Activated T-helper 2 cell treated with anti-CD3 and anti-CD28 coated beads, Interferon-gamma antibody, Interleukin-2, Interleukin-4, amounts not matched to agents 10 μg/mL and 5 μg/mL and 100 μg/mL, durations not matched to agents 14 hours and 24 hours and 36 hours (primary cell): ENCODE measurements around the gene POLDIP3. TPM values are rescaled to one million over a fixed set of nuclear protein-coding genes. Genes with fewer than 3 reads are reported as not detected.

Experiments
- DNase-seq: peaks from one replicate; pipeline ENCODE4 v3.0.0; 2021; ENCODE audit warnings: low spot score
- H3K27ac Mint-ChIP-seq: one replicate; pipeline ENCODE4 v1.8.0; 2021; ENCODE audit warnings: mixed read lengths
- H3K27me3 Mint-ChIP-seq: one replicate; pipeline ENCODE4 v1.8.0; 2021; ENCODE audit warnings: low read depth, mixed read lengths
- H3K36me3 Mint-ChIP-seq: one replicate; pipeline ENCODE4 v1.8.0; 2021; ENCODE audit warnings: low read depth, mixed read lengths
- H3K4me1 Mint-ChIP-seq: one replicate; pipeline ENCODE4 v1.8.0; 2021; ENCODE audit warnings: low read depth, mixed read lengths
- H3K4me3 Mint-ChIP-seq: one replicate; pipeline ENCODE4 v1.8.0; 2021; ENCODE audit warnings: low read depth, mild to moderate bottlenecking, moderate library complexity, mixed read lengths
- H3K9me3 Mint-ChIP-seq: one replicate; pipeline ENCODE4 v1.8.0; 2021; ENCODE audit warnings: mixed read lengths
- intact Hi-C: fragments of 100-400 bp; cut with micrococcal nuclease; formaldehyde crosslinking; loops from one replicate; pipeline ENCODE4 v1.15.1; 2023
- total RNA-seq: library from RNA; stranded (reverse); gene quantifications from 2 replicates; pipeline ENCODE4 v1.2.3, GENCODE V29; 2022

Gene POLDIP3
- total RNA-seq = 74.7 and 80.7 TPM in 2 replicates

GRCh38 chr22:42614312-42615091, at the start of gene POLDIP3:
Gene POLDIP3, minus strand, starts transcription at chr22:42614883. Its CDS starts 26 bp downstream, at chr22:42614857.
- Mint-ChIP-seq H3K27ac (peak within 1 kb of the TSS; percentile 99), H3K27me3 (no peaks in the 10 kb centered on the region), H3K9me3 (no peaks in the 10 kb centered on the region), H3K36me3 (peaks cover 40% of the 10 kb centered on the region), H3K4me3 (peak within 1 kb of the TSS; percentile 95), H3K4me1 (peaks cover 35% of the 10 kb centered on the region)
- intact Hi-C loops = loop anchor here (1.0 to 2.0 kb wide), 3 partner anchors 34 to 524 kb away; partner anchors contain the start of genes CYB5R3, NDUFA6 and TTLL1
- peak; percentile 97 for DNase-seq

DNA sequence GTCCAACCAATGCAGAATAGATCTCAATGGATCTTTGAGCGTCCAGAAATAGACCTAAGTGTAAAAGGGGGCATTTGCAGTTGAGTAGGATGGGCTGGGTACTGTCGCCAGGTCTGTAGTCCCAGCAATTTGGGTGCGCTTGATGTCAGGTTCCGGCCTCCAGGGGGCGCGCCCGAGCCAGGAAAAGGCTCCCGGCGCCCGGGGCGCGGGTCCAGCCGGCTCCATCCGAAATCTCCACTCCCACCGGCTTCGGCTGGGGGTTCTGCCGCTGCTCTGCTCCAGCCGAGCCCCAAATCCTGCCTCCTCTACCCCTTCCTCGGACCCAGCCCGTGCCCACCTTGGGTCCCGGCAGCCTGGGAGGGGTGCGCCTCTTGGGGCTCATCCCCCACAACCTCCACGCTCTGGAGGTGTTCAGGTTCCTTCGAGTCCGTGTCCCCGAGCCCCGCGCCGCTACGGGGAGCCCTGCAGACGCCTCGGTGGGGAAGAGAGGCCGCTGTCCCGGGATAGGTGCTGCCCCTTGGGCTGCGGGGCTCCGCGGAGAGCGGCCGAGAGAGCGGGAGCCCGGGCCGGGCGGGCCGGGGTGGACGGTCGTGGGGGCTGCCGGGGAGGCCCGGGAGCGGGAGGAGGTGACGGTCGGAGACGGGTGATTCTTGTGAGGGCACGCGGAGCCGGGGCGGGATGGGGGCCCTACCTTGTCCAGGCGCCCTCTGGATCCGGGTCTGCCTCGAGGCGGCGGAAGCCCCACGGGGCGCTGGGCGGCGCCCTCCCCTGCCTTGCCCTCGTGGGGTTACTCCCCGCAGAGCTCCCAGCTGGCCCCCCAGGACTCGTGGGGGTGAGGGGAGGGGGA, 47.5 kb upstream of the POLDIP3 start:
- Mint-ChIP-seq H3K4me3 (peak overlapping the region; percentile 55), H3K36me3 (no peaks in the 10 kb centered on the region)

DNA sequence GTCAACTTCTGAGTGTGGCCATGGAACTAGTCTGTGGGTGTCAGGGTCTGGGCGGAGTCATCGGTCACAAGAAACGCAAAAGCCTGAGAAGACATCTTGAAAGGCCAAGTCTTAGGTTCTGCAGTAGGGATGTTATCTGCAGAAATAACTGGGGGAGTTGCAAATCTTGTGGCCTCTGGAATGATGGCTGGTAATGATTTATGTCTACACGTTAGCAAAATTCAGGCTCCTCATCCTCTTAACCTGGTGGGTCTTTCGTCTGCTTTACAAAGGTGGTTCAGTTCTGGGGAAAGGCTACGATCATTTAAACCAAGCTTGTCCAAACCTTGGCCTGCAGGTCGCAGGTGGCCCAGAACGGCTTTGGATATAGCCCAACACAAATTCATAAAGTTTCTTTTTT, 41.9 kb upstream of the POLDIP3 start:
- intact Hi-C loops = no loop called here
- H3K27me3 Mint-ChIP-seq = peaks cover 3% of the 10 kb centered on the region
- H3K4me3 Mint-ChIP-seq = no peak overlapping the region
- H3K4me1 Mint-ChIP-seq = no peaks in the 10 kb centered on the region
- no peak for DNase-seq
- H3K9me3 Mint-ChIP-seq = no peaks in the 10 kb centered on the region
- H3K36me3 Mint-ChIP-seq = no peaks in the 10 kb centered on the region
- no peak overlapping the region for H3K27ac Mint-ChIP-seq

More for the DNA sequence above, 47.5 kb upstream of the POLDIP3 start:
- peak; percentile 66 for DNase-seq
- intact Hi-C loops = no loop called here
- Mint-ChIP-seq H3K27ac (no peak overlapping the region), H3K4me1 (no peaks in the 10 kb centered on the region), H3K27me3 (peaks cover 13% of the 10 kb centered on the region), H3K9me3 (no peaks in the 10 kb centered on the region)

DNA sequence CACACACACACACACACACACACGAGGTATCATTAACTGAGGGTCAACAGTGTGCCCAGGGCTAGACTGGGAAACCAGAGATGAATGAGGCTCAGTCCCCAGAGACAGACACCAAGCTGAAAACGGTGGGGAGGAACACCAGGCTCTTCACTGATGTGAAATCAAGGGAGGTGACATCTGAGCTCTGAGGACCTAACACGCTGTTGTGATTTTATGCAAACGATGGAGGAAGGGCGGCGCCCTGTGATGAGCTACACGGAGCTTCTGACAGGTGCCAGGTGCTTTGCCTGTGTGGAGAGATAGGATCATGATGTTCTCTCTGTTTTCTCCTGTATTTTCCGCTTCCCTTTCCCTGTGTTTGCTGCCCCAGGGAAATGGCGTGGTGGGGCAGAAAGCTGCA, 41.0 kb upstream of the POLDIP3 start:
- no peaks in the 10 kb centered on the region for H3K4me1 Mint-ChIP-seq
- H3K27ac Mint-ChIP-seq = no peak overlapping the region
- DNase-seq = no peak
- H3K4me3 Mint-ChIP-seq = no peak overlapping the region
- no peaks in the 10 kb centered on the region for H3K9me3 Mint-ChIP-seq
- H3K27me3 Mint-ChIP-seq = peaks cover 3% of the 10 kb centered on the region
- intact Hi-C loops = no loop called here
- no peaks in the 10 kb centered on the region for H3K36me3 Mint-ChIP-seq

DNA sequence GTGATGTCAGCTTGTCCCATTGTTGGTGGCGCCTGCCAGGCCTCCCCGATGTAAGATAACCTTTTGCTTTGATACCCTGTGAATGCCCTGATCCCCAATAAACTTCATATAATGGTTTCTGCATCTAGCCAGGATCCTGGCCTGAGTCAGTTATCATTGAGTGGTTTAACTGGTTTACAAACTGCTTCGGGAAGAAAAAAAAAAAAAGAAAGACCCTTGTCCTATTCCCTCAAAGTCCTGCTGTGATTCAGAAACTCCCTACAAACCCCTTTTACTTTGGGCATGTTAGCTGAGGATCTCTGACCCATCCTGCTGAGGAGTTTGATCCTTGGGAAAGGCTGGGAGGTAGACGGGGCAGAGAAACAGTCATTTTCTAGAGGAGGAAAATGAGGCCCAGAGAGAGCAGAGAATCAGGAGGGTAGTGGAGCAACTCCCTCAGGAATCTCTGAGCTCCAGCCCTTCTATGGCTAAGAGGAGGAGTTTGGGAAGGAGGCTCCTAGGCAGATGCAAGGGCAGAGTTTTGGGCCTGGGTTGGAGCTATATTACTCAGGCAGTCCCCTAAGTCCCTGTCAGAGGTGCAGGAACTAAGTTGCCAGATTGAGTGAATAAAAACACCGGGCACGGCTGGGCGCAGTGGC, 39.9 kb upstream of the POLDIP3 start:
- intact Hi-C loops = no loop called here
- DNase-seq = no peak
- Mint-ChIP-seq H3K4me3 (no peak overlapping the region), H3K4me1 (no peaks in the 10 kb centered on the region), H3K27ac (no peak overlapping the region), H3K27me3 (no peaks in the 10 kb centered on the region), H3K9me3 (no peaks in the 10 kb centered on the region), H3K36me3 (no peaks in the 10 kb centered on the region)

- Mint-ChIP-seq H3K4me3 (no peak overlapping the region), H3K27me3 (no peaks in the 10 kb centered on the region), H3K9me3 (no peaks in the 10 kb centered on the region), H3K4me1 (no peaks in the 10 kb centered on the region), H3K27ac (no peak overlapping the region), H3K36me3 (no peaks in the 10 kb centered on the region)
- no peak for DNase-seq
- intact Hi-C loops = no loop called here
Measured at GRCh38 chr22:42653999-42654398, 39.3 kb upstream of the POLDIP3 start.

- Mint-ChIP-seq H3K9me3 (no peaks in the 10 kb centered on the region), H3K36me3 (peaks cover 2% of the 10 kb centered on the region), H3K27me3 (no peaks in the 10 kb centered on the region), H3K4me1 (peaks cover 5% of the 10 kb centered on the region), H3K4me3 (peak overlapping the region; percentile 5), H3K27ac (no peak overlapping the region)
- intact Hi-C loops = no loop called here
- DNase-seq = no peak
Measured at GRCh38 chr22:42651134-42651533, 36.5 kb upstream of the POLDIP3 start.

GRCh38 chr22:42649246-42650099, 34.8 kb upstream of the POLDIP3 start, which contains the start of gene CYB5R3:
Gene CYB5R3, minus strand, starts transcription at chr22:42649392. Its CDS starts 77 bp downstream, at chr22:42649315.
- intact Hi-C loops = loop anchor here (2.0 kb wide), 1 partner anchor 35 kb away; the partner anchor contains the start of gene POLDIP3
- H3K4me1 Mint-ChIP-seq = peaks cover 8% of the 10 kb centered on the region
- H3K36me3 Mint-ChIP-seq = peaks cover 2% of the 10 kb centered on the region
- H3K9me3 Mint-ChIP-seq = no peaks in the 10 kb centered on the region
- peak within 1 kb of the TSS; percentile 95 for H3K27ac Mint-ChIP-seq
- H3K4me3 Mint-ChIP-seq = peak within 1 kb of the TSS; percentile 95
- H3K27me3 Mint-ChIP-seq = no peaks in the 10 kb centered on the region
- DNase-seq = peak; percentile 73

GRCh38 chr22:42648368-42649245, 33.9 kb upstream of the POLDIP3 start:
- no peaks in the 10 kb centered on the region for H3K27me3 Mint-ChIP-seq
- peaks cover 11% of the 10 kb centered on the region for H3K4me1 Mint-ChIP-seq
- DNase-seq = peak; percentile 43
- H3K36me3 Mint-ChIP-seq = peaks cover 2% of the 10 kb centered on the region
- intact Hi-C loops = loop anchor here (2.0 kb wide), 1 partner anchor 34 kb away; the partner anchor contains the start of gene POLDIP3
- peak overlapping the region; percentile 95 for H3K4me3 Mint-ChIP-seq
- H3K27ac Mint-ChIP-seq = peak overlapping the region; percentile 95
- H3K9me3 Mint-ChIP-seq = no peaks in the 10 kb centered on the region

DNA sequence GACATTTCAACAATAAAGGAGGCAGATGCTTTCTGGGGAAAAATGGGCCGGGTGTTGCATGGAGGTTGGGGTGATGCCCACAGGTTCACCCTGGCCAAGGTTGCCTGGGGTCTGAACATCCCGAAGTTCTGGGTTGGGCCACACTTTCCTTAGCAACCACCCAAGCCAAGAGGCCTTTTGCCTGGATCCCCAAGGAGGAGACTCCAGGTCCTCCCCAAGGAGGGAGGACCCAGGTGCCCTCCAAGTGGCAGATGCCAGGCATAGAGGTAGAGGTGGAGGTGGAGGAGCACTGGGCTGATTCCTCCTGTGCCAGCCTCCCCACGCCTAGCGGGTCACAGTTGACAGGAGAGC, 33.3 kb upstream of the POLDIP3 start:
- H3K4me3 Mint-ChIP-seq = peak overlapping the region; percentile 95
- intact Hi-C loops = loop anchor here (2.0 kb wide), 1 partner anchor 33 kb away; the partner anchor contains the start of gene POLDIP3

More for the DNA sequence above, 33.3 kb upstream of the POLDIP3 start:
- peaks cover 2% of the 10 kb centered on the region for H3K36me3 Mint-ChIP-seq
- no peaks in the 10 kb centered on the region for H3K27me3 Mint-ChIP-seq
- peak overlapping the region; percentile 95 for H3K27ac Mint-ChIP-seq
- no peak for DNase-seq
- H3K4me1 Mint-ChIP-seq = peaks cover 11% of the 10 kb centered on the region
- no peaks in the 10 kb centered on the region for H3K9me3 Mint-ChIP-seq
